SK-N-SH treated with all-trans-retinoic acid at 6 μM for 48 hours (cell line): Measurements from ENCODE around the gene EEFSEC.

Experiments
- ARNTL ChIP-seq: fragments of 450-650 bp; formaldehyde crosslinking; IDR thresholded peaks from 2 replicates; pipeline ENCODE4 v1.5.0; 2020; ENCODE audit warnings: low read depth, mild to moderate bottlenecking, moderate library complexity, borderline replicate concordance
- GLIS3 ChIP-seq: fragments of 250-450 bp; sonication (Bioruptor Pico); IDR thresholded peaks from 2 replicates; pipeline ENCODE4 v1.5.0; 2020; ENCODE audit warnings: mild to moderate bottlenecking, moderate library complexity
- OSR1 ChIP-seq: fragments of 250-450 bp; sonication (Bioruptor Pico); IDR thresholded peaks from 2 replicates; pipeline ENCODE4 v1.8.0; 2022; ENCODE audit warnings: moderate library complexity, mild to moderate bottlenecking, inconsistent platforms
- SNAI2 ChIP-seq: fragments of 250-450 bp; sonication (Bioruptor Pico); IDR thresholded peaks from 2 replicates; pipeline ENCODE4 v1.5.0; 2020; ENCODE audit warnings: mild to moderate bottlenecking, moderate library complexity
- TOX ChIP-seq: fragments of 250-450 bp; sonication (Bioruptor Pico); IDR thresholded peaks from 2 replicates; pipeline ENCODE4 v1.8.0; 2021; ENCODE audit warnings: mild to moderate bottlenecking, moderate library complexity, borderline replicate concordance
- ZC3H10 ChIP-seq: fragments of 250-450 bp; sonication (Bioruptor Pico); IDR thresholded peaks from 2 replicates; pipeline ENCODE4 v1.5.1; 2021; ENCODE audit warnings: mild to moderate bottlenecking, moderate library complexity
- ZFP3 ChIP-seq: fragments of 250-450 bp; sonication (Bioruptor Pico); IDR thresholded peaks from 2 replicates; pipeline ENCODE4 v1.5.0; 2020; ENCODE audit warnings: mild to moderate bottlenecking, moderate library complexity
- ZFP30 ChIP-seq: fragments of 450-650 bp; formaldehyde crosslinking; IDR thresholded peaks from 2 replicates; pipeline ENCODE4 v1.5.0; 2022; ENCODE audit warnings: mild to moderate bottlenecking, moderate library complexity
- ZNF70 ChIP-seq: fragments of 450-650 bp; formaldehyde crosslinking; IDR thresholded peaks from 2 replicates; pipeline ENCODE4 v1.5.0; 2020; ENCODE audit warnings: mild to moderate bottlenecking, moderate library complexity
- TF ChIP-seq, protein P1 (sequence below): fragments of 250-450 bp; sonication (Bioruptor Pico); IDR thresholded peaks from 2 replicates; pipeline ENCODE4 v1.8.0; 2020; ENCODE audit warnings: mild to moderate bottlenecking, moderate library complexity, borderline replicate concordance
- TF ChIP-seq, protein P2 (sequence below): fragments of 250-450 bp; sonication (Bioruptor Pico); IDR thresholded peaks from 2 replicates; pipeline ENCODE4 v1.8.0; 2021; ENCODE audit warnings: low read depth, mild to moderate bottlenecking, moderate library complexity, borderline replicate concordance
- TF ChIP-seq, protein P3 (sequence below): fragments of 250-450 bp; sonication (Bioruptor Pico); IDR thresholded peaks from 2 replicates; pipeline ENCODE4 v1.5.0; 2020; ENCODE audit warnings: mild to moderate bottlenecking, moderate library complexity

DNA sequence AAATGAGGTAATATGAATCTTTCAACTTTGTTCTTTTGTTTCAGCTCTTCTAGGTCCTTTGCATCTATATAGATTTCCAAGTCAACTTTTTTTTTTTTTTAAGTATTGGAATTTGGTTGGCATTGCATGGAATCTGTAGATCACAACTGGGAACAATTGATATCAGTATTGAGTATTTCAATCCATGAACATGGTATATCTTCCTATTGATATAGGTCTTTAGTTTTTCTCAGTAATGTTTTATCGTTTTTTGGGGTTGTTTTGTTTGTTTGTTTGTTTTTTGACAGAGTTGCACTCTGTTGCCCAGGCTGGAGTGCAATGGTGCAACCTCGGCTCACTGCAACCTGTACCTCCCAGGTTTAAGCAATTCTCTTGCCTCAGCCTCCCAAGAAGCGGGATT, 137.2 kb downstream of the EEFSEC start:
- TF ChIP-seq ZFP30 (CRISPR knock-in tag) (no peak), ARNTL (CRISPR knock-in tag) (no peak), GLIS3 (no peak), ZFP3 (CRISPR knock-in tag) (no peak), SNAI2 (CRISPR knock-in tag) (no peak), ZC3H10 (CRISPR knock-in tag) (no peak), ZNF70 (CRISPR knock-in tag) (no peak), TOX (CRISPR knock-in tag) (no peak), OSR1 (CRISPR knock-in tag) (no peak)
- TF ChIP-seq, protein P1, sequence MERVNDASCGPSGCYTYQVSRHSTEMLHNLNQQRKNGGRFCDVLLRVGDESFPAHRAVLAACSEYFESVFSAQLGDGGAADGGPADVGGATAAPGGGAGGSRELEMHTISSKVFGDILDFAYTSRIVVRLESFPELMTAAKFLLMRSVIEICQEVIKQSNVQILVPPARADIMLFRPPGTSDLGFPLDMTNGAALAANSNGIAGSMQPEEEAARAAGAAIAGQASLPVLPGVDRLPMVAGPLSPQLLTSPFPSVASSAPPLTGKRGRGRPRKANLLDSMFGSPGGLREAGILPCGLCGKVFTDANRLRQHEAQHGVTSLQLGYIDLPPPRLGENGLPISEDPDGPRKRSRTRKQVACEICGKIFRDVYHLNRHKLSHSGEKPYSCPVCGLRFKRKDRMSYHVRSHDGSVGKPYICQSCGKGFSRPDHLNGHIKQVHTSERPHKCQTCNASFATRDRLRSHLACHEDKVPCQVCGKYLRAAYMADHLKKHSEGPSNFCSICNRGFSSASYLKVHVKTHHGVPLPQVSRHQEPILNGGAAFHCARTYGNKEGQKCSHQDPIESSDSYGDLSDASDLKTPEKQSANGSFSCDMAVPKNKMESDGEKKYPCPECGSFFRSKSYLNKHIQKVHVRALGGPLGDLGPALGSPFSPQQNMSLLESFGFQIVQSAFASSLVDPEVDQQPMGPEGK (CRISPR knock-in tag), result no peak
- TF ChIP-seq, protein P2, sequence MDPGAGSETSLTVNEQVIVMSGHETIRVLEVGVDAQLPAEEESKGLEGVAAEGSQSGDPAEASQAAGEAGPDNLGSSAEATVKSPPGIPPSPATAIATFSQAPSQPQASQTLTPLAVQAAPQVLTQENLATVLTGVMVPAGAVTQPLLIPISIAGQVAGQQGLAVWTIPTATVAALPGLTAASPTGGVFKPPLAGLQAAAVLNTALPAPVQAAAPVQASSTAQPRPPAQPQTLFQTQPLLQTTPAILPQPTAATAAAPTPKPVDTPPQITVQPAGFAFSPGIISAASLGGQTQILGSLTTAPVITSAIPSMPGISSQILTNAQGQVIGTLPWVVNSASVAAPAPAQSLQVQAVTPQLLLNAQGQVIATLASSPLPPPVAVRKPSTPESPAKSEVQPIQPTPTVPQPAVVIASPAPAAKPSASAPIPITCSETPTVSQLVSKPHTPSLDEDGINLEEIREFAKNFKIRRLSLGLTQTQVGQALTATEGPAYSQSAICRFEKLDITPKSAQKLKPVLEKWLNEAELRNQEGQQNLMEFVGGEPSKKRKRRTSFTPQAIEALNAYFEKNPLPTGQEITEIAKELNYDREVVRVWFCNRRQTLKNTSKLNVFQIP (CRISPR knock-in tag), result no peak
- TF ChIP-seq, protein P3, sequence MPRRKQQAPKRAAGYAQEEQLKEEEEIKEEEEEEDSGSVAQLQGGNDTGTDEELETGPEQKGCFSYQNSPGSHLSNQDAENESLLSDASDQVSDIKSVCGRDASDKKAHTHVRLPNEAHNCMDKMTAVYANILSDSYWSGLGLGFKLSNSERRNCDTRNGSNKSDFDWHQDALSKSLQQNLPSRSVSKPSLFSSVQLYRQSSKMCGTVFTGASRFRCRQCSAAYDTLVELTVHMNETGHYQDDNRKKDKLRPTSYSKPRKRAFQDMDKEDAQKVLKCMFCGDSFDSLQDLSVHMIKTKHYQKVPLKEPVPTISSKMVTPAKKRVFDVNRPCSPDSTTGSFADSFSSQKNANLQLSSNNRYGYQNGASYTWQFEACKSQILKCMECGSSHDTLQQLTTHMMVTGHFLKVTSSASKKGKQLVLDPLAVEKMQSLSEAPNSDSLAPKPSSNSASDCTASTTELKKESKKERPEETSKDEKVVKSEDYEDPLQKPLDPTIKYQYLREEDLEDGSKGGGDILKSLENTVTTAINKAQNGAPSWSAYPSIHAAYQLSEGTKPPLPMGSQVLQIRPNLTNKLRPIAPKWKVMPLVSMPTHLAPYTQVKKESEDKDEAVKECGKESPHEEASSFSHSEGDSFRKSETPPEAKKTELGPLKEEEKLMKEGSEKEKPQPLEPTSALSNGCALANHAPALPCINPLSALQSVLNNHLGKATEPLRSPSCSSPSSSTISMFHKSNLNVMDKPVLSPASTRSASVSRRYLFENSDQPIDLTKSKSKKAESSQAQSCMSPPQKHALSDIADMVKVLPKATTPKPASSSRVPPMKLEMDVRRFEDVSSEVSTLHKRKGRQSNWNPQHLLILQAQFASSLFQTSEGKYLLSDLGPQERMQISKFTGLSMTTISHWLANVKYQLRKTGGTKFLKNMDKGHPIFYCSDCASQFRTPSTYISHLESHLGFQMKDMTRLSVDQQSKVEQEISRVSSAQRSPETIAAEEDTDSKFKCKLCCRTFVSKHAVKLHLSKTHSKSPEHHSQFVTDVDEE (CRISPR knock-in tag), result no peak
